Spleen (tissue), 11 donors: ENCODE results near the gene RGS6. TPM values are rescaled to one million over a fixed set of nuclear protein-coding genes. Genes with fewer than 3 reads are reported as not detected.

ENCODE experiments used
- DNase-seq: peaks from one replicate; pipeline ENCODE4 v3.0.0-alpha.2; 2020
- H3K27ac ChIP-seq, 8 donors: fragments of 200-600 bp; sonication (generic) in 7 of 8; 1 replicate in 4 of 8; 2 replicates in 4 of 8; pipeline versions ENCODE4 v1.5.0 to v1.8.0; 2016 to 2021; ENCODE audit warnings: inconsistent platforms in 4 of 8, mild to moderate bottlenecking in 4 of 8, moderate library complexity in 1 of 8
- H3K27me3 ChIP-seq, 7 donors: fragments of 200-600 bp; sonication (generic) in 6 of 7; replicated peaks in 1 of 7; 1 replicate in 4 of 7; 2 replicates in 3 of 7; pipeline versions ENCODE4 v1.5.0 to v1.8.0; 2016 to 2021; ENCODE audit warnings: inconsistent platforms in 3 of 7, mild to moderate bottlenecking in 1 of 7
- H3K36me3 ChIP-seq, 6 donors: fragments of 200-600 bp; sonication (generic) in 5 of 6; 1 replicate in 4 of 6; 2 replicates in 2 of 6; pipeline versions ENCODE4 v1.5.0 to v1.8.0; 2016 to 2021; ENCODE audit warnings: inconsistent platforms in 2 of 6
- H3K4me1 ChIP-seq, 6 donors: fragments of 200-600 bp; sonication (generic) in 5 of 6; 1 replicate in 3 of 6; 2 replicates in 3 of 6; pipeline versions ENCODE4 v1.5.0 to v1.8.0; 2016 to 2021; ENCODE audit warnings: inconsistent platforms in 3 of 6
- H3K4me3 ChIP-seq, 8 donors: fragments of 200-600 bp; sonication (generic) in 7 of 8; 1 replicate in 4 of 8; 2 replicates in 4 of 8; pipeline versions ENCODE4 v1.5.0 to v1.8.0; 2016 to 2021; ENCODE audit warnings: inconsistent platforms in 4 of 8, mild to moderate bottlenecking in 4 of 8, moderate library complexity in 2 of 8
- H3K9me3 ChIP-seq, 8 donors: fragments of 200-600 bp; sonication (generic) in 7 of 8; 1 replicate in 4 of 8; 2 replicates in 4 of 8; pipeline versions ENCODE4 v1.5.0 to v1.8.0; 2016 to 2021; ENCODE audit warnings: inconsistent platforms in 4 of 8
- POLR2A ChIP-seq, 3 donors: fragments of 450-650 bp; IDR thresholded peaks; one replicate each; pipeline ENCODE4 v1.5.1; 2017; ENCODE audit warnings: antibody characterized with exemption in 3 of 3, mild to moderate bottlenecking in 1 of 3
- POLR2AphosphoS5 ChIP-seq, 3 donors: sonication (generic); formaldehyde crosslinking; IDR thresholded peaks; one replicate each; pipeline ENCODE4 v1.5.1; 2017; ENCODE audit warnings: antibody characterized with exemption in 3 of 3
- WGBS, 5 donors: extraction: QIAGEN DNeasy Blood & Tissue Kit in 3 of 5; methylation state at CpG; one replicate each; pipeline versions ENCODE4 v1.1.5 to v1.1.7; 2013 to 2018; 5-methylcytosine and 5-hydroxymethylcytosine counted together
- intact Hi-C: fragments of 100-400 bp; cut with DNase I; formaldehyde crosslinking; loops from one replicate; pipeline ENCODE4 v1.15.0; 2023; ENCODE audit warnings: low total_unique reads
- polyA plus RNA-seq, 3 donors: library from polyadenylated mRNA; stranded (reverse); fragments of 200-250 nt; gene quantifications; one replicate each; pipeline ENCODE4 v1.2.1, GENCODE V29; 2013
- total RNA-seq, 7 donors: library from RNA; depleted of rRNA in 3 of 7; stranded (reverse); fragments of >200 nt in 3 of 7; fragmentation: NEBNext Ultra II Directional in 4 of 7; extraction: Animal tissue kit (Norgen Biotek cat#: 25700) in 4 of 7; gene quantifications; one replicate each; pipeline versions ENCODE4 v1.1.0 to v1.2.1, GENCODE V29; 2016 to 2021
- TF ChIP-seq, protein P1 (sequence below), 11 experiments: fragments of 200-600 bp in 7 of 11; fragments of 450-650 bp in 4 of 11; sonication (generic) in 4 of 11; IDR thresholded peaks in 8 of 11; conservative IDR thresholded peaks in 3 of 11; 1 replicate in 7 of 11; 2 replicates in 4 of 11; pipeline versions ENCODE4 v1.4.0 to v1.8.0; 2016 to 2021; ENCODE audit warnings: antibody characterized with exemption in 11 of 11, inconsistent platforms in 4 of 11, mild to moderate bottlenecking in 1 of 11
- donor health status: healthy with polysubstance abuse.
- donor health status: DM: no; HTN: no; CAD: no; lungs with moderate emphysema.
- donor health status: DM: no; HTN: no; CAD: no.
- donor health status: Bipolar disorder and iron deficiency.
- donor health status: healthy.
- donor health status: DM: no; HTN: no; CAD: no.
- donor health status: DM: yes; HTN: yes; CAD: no.

Gene RGS6
- total and polyA plus RNA-seq, 10 donors = 0.20 to 8.1 (median 2.3) TPM

DNA sequence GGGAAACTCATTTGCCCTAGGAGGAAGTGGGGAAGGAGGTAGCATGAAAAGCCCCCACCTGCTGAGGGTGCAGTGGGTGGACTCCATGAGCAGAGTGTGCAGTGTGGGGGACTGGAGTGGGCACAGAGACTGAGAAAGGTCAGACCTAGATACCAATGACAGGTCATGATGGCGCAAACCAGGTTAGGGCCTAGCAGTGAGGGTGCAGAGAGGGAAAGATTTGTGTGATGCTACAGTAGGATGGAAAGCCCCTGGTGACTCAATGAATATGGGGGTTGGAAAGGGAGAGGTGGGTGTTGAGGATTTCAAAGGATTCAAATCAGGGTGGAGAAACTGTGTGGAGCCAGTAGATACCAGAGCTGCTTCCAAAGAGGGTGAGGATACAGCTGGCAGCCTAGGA is 642.5 kb downstream of the RGS6 start:
- intact Hi-C loops = no loop called here
- TF ChIP-seq, protein P1, sequence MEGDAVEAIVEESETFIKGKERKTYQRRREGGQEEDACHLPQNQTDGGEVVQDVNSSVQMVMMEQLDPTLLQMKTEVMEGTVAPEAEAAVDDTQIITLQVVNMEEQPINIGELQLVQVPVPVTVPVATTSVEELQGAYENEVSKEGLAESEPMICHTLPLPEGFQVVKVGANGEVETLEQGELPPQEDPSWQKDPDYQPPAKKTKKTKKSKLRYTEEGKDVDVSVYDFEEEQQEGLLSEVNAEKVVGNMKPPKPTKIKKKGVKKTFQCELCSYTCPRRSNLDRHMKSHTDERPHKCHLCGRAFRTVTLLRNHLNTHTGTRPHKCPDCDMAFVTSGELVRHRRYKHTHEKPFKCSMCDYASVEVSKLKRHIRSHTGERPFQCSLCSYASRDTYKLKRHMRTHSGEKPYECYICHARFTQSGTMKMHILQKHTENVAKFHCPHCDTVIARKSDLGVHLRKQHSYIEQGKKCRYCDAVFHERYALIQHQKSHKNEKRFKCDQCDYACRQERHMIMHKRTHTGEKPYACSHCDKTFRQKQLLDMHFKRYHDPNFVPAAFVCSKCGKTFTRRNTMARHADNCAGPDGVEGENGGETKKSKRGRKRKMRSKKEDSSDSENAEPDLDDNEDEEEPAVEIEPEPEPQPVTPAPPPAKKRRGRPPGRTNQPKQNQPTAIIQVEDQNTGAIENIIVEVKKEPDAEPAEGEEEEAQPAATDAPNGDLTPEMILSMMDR (IDR thresholded peaks at IDR 0.05 in 8 of 11, conservative IDR thresholded peaks at IDR 0.05 in 3 of 11) = no peak
- TF ChIP-seq POLR2AphosphoS5 (IDR thresholded peaks at IDR 0.05) = no peak
- TF ChIP-seq POLR2A (IDR thresholded peaks at IDR 0.05) = no peak
- Histone ChIP-seq H3K9me3 (no peaks in the 10 kb centered on the region), H3K36me3 (no peaks in the 10 kb centered on the region), H3K4me1 (peaks cover 0 to 20% (median 11%) of the 10 kb centered on the region in 6 donors), H3K27me3 (no peaks in the 10 kb centered on the region), H3K4me3 (no peak overlapping the region), H3K27ac (peak overlapping the region in 1 of 8 donors; percentile 50)
- DNase-seq = no peak
- WGBS, 5 donors = 93 to 97% (median 96%) methylated on average over 1 of the region's 1 CpG

DNA sequence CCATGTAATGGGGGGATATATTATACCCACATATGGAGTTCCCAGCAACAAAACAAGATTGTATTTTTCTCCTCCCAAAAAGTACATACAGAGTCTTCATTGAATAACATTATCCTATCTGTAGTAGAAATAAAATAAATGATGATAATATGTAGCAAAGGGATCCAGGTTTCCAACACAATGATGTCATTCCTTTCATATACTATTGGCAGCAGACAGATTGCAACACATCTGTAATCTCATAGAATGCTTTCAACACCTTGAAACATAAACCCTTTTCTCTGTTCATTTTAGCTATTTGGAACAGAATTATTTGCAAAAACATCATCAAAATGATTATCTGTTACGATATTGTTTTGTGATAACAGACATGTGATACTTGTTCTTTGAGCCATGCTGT is 644.0 kb downstream of the RGS6 start:
- WGBS, 5 donors = 81 to 98% (median 88%) methylated on average over 1 of the region's 1 CpG
- no peaks in the 10 kb centered on the region for H3K9me3 ChIP-seq
- DNase-seq = no peak
- no peak overlapping the region for H3K4me3 ChIP-seq
- H3K36me3 ChIP-seq = no peaks in the 10 kb centered on the region
- TF ChIP-seq POLR2AphosphoS5 (IDR thresholded peaks at IDR 0.05) (no peak), POLR2A (IDR thresholded peaks at IDR 0.05) (no peak)
- TF ChIP-seq, protein P1 (IDR thresholded peaks at IDR 0.05 in 8 of 11, conservative IDR thresholded peaks at IDR 0.05 in 3 of 11) = no peak
- H3K27ac ChIP-seq = no peak overlapping the region
- peaks cover 0 to 20% (median 11%) of the 10 kb centered on the region in 6 donors for H3K4me1 ChIP-seq
- no peaks in the 10 kb centered on the region for H3K27me3 ChIP-seq
- intact Hi-C loops = no loop called here

DNA sequence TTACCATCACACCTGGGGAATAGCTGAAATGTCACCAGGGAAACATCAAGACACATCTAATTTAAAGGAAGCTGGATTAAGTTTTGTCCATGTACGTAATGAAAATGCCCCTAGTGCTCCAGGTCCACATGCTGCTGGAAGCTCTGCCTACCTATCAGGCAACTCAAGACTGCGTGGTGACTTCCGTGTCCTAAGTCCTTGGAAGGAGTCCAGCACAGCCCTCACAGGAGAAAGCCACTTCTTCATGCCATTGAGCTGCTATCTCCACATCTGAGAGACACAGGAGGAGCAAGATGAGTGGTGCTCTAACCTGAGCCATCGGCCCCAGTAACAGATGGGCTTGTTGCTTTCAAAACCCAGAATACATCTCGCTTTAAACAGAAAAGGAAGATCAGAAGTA is 645.3 kb downstream of the RGS6 start:
- intact Hi-C loops = no loop called here
- Histone ChIP-seq H3K27me3 (no peaks in the 10 kb centered on the region), H3K36me3 (no peaks in the 10 kb centered on the region), H3K4me1 (peaks cover 0 to 20% (median 11%) of the 10 kb centered on the region in 6 donors), H3K4me3 (no peak overlapping the region), H3K27ac (no peak overlapping the region), H3K9me3 (no peaks in the 10 kb centered on the region)
- DNase-seq = no peak
- WGBS, 5 donors = 44 to 76% (median 59%) methylated on average over 5 of the region's 5 CpGs
- TF ChIP-seq, protein P1 (IDR thresholded peaks at IDR 0.05 in 8 of 11, conservative IDR thresholded peaks at IDR 0.05 in 3 of 11) = no peak
- TF ChIP-seq POLR2A (IDR thresholded peaks at IDR 0.05) = no peak
- no peak for TF ChIP-seq POLR2AphosphoS5 (IDR thresholded peaks at IDR 0.05)

DNA sequence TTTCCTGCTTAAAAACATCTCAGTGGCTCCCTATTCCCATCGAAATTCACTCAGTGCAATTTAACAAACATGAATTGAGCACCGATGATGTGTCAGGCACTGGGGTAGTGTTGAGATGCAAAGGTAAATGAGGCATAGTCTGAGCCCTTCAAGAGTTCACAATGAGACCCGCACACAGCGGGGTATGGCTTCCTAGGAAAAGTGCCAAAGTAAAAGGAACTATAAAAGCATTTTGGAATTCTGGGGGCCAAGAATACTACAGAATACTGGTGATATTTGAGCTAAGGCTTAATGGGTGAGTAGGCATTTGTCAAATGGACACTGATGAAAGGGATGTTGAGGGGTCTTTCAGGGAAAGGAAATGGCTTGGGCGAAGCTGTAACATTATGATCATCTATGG is 646.3 kb downstream of the RGS6 start:
- H3K9me3 ChIP-seq = no peaks in the 10 kb centered on the region
- DNase-seq = no peak
- TF ChIP-seq, protein P1 (IDR thresholded peaks at IDR 0.05 in 8 of 11, conservative IDR thresholded peaks at IDR 0.05 in 3 of 11) = no peak
- TF ChIP-seq POLR2A (IDR thresholded peaks at IDR 0.05) (no peak), POLR2AphosphoS5 (IDR thresholded peaks at IDR 0.05) (no peak)
- WGBS, 5 donors = 79 to 84% (median 83%) methylated on average over 5 of the region's 5 CpGs
- peaks cover 0 to 16% (median 6%) of the 10 kb centered on the region in 6 donors for H3K4me1 ChIP-seq
- no peaks in the 10 kb centered on the region for H3K36me3 ChIP-seq
- H3K27ac ChIP-seq = no peak overlapping the region
- intact Hi-C loops = no loop called here
- no peak overlapping the region for H3K4me3 ChIP-seq
- no peaks in the 10 kb centered on the region for H3K27me3 ChIP-seq
